Mammary epithelial cell (primary cell): ENCODE results near the gene TBC1D1.

Experiments
- EZH2 ChIP-seq: IDR thresholded peaks from 2 replicates; pipeline ENCODE4 v1.6.1; 2012; ENCODE audit warnings: low read length, inconsistent platforms, borderline replicate concordance
- TF ChIP-seq, protein P1 (sequence below), 2 donors: IDR thresholded peaks in 1 of 2; conservative IDR thresholded peaks in 1 of 2; 2 replicates each; pipeline ENCODE4 v1.5.1; 2011 to 2012; ENCODE audit warnings: inconsistent platforms in 2 of 2, low read length in 2 of 2, mild to moderate bottlenecking in 2 of 2, control low read depth in 1 of 2, low read depth in 1 of 2; ENCODE audit not compliant: insufficient read depth in 1 of 2; ENCODE audit errors: extremely low read depth in 1 of 2

DNA sequence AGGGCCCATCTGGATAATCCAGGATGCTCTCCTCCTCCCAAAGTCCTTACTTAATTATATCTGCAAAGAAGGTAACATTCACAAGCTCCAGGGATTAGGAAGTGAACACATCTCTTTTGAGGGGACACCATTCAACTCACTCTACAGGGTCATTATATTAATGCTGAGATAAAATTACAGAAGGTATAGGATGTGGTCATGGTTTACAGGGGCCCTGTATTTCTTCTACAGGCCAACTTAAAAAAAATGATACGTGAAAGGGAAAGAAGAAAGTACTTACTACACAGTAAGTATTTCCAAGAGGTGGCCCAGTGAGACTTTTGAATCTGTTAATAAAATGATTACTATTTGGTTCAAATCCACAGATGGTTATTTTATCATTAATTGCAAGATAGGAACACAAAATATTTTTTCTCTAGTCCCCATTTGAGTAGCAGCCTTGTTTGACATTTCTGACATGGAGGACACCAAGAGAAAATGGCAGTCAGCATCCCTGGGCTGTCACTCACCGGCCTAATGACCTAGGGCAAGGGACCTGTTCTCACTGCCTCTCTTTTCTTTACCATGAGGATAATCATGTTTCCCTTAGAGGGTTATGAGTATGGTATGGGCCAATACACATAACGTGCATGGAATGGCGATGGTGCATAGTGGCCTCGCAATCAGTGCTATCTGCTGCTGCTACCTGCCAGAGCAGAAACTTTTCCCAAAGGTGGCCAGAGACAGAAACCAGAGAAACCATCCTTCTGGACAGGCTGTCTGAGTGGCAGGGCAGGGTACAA lies 209.8 kb downstream of the TBC1D1 start:
- TF ChIP-seq, protein P1, sequence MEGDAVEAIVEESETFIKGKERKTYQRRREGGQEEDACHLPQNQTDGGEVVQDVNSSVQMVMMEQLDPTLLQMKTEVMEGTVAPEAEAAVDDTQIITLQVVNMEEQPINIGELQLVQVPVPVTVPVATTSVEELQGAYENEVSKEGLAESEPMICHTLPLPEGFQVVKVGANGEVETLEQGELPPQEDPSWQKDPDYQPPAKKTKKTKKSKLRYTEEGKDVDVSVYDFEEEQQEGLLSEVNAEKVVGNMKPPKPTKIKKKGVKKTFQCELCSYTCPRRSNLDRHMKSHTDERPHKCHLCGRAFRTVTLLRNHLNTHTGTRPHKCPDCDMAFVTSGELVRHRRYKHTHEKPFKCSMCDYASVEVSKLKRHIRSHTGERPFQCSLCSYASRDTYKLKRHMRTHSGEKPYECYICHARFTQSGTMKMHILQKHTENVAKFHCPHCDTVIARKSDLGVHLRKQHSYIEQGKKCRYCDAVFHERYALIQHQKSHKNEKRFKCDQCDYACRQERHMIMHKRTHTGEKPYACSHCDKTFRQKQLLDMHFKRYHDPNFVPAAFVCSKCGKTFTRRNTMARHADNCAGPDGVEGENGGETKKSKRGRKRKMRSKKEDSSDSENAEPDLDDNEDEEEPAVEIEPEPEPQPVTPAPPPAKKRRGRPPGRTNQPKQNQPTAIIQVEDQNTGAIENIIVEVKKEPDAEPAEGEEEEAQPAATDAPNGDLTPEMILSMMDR (conservative IDR thresholded peaks at IDR 0.05 in 1 of 2, IDR thresholded peaks at IDR 0.05 in 1 of 2; ENCODE audit: extremely low read depth in 1 of 2, insufficient read depth in 1 of 2, low read depth in 1 of 2, low read length in 2 of 2) = no peak
- no peak for TF ChIP-seq EZH2
